ENCODE results near the gene ZNF841.
"Not testable (repeated sequence)": the region's sequence is repeated elsewhere in the genome, so short reads cannot be mapped to it uniquely, and the experiment has no call there.

The ZNF841 gene

DNA sequence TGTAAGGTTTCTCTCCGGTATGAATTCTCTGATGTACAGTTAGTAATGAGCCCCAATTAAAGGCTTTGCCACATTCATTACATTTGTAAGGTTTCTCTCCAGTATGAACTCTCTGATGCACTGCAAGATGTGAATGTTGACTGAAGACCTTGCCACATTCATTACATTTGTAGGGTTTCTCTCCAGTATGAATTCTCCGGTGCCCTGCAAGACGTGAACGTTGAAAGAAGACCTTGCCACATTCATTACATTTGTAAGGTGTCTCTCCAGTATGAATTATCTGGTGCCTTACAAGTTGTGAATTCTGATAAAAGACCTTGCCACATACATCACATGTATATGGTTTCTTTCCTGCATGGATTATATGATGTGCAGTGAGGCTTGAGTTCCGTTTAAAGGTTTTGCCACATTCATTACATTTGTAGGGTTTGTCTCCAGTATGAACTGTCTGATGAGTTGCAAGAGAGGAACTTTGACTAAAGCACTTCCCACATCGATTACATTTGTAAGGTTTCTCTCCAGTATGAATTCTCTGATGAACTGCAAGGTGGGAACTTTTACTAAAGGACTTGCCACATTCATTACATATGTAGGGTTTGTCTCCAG lies 29.2 kb downstream of the ZNF841 start:
- DNase-seq (ENCODE audit: low spot score), result no peak

- DNase-seq (ENCODE audit: low spot score), result no peak
Observed at GRCh38 chr19:52065399-52065798, 30.2 kb downstream of the ZNF841 start.

DNA sequence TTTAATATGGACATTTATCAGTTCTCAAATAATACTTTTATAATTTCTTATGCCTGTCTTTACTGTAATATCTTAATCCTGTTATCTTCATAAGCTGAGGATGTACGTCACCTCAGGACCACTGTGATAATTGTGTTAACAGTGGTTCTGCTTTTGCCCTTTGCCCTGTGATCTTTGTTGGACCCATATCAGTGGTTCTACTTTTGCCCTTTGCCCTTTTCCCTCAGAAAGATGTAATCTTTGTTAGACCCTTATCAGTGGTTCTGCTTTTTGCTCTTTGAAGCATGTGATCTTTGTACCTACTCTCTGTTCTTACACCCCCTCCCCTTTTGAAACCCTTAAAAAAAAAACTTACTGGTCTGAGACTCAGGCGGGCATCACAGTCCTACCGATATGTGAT lies 39.1 kb downstream of the ZNF841 start:
- DNase-seq (ENCODE audit: low spot score), result not testable (repeated sequence)

DNA sequence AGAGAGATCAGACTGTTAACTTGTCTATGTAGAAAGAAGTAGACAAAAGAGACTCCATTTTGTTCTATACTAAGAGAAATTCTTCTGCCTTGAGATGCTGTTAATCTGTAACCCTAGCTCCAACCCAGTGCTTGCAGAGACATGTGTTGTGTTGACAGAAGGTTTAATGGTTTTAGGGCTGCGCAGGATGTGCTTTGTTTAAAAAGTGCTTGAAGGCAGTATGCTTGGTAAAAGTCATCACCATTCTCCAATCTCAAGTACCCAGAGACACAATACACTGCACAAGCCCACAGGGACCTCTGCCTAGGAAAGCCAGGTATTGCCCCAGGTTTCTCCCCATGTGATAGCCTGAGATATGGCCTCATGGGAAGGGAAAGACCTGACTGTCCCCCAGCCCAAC lies 43.8 kb downstream of the ZNF841 start:
- DNase-seq (ENCODE audit: low spot score), result not testable (repeated sequence)

DNA sequence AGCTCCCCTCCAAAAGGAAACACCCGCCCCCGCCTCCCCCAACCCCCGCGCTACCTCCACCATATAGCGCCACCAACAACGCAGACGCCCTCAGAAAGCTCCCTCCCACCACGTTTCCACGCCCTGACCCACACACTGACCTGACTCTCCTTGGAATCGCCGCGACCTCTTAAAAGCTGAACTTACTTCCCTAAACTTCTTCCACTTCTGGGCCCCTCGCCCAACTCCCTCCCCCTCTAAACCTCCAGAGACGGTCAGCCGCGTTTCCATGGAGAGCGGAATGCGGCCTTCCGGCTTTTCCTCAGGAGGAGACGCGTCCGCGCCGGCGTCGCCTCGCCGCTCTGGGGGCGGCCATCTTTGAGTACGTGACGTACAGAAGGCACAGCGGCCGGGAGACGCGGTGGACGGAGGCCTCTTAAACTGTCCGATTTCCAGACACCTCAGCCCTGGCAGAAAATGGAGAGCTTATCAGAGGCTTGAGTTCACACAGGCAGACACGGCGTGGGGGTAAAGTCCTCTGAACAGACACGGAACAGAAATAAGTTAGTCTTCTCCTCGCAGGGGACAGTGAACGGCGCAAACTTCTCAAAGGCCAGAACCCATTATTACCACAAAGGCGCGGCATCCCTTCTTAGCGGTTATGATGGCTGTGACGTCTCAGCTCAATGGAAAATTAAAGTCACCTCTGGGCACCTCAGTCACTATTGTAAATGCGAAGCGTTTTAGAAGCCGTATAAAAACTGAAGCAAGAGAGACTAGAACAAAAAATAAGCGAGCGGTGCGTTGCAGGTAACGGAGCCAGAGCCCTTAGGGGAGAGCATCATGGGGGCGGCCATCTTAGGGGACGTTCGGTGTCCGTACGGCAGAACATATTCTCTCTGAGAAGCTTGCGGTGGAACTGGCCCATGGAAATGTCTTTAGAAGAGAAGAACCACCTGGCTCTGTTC lies 46.7 kb downstream of the ZNF841 start, which contains the start of gene ZNF432:
Gene ZNF432 (minus strand): TSS at position 284 of the 947 bp plus-strand sequence. CDS start 1,970 bp downstream, outside the sequence.
- peak; percentile 86 for DNase-seq (ENCODE audit: low spot score)

GRCh38 chr19:52039169-52039568 lies 56.4 kb downstream of the ZNF841 start:
- DNase-seq (ENCODE audit: low spot score), result no peak

DNA sequence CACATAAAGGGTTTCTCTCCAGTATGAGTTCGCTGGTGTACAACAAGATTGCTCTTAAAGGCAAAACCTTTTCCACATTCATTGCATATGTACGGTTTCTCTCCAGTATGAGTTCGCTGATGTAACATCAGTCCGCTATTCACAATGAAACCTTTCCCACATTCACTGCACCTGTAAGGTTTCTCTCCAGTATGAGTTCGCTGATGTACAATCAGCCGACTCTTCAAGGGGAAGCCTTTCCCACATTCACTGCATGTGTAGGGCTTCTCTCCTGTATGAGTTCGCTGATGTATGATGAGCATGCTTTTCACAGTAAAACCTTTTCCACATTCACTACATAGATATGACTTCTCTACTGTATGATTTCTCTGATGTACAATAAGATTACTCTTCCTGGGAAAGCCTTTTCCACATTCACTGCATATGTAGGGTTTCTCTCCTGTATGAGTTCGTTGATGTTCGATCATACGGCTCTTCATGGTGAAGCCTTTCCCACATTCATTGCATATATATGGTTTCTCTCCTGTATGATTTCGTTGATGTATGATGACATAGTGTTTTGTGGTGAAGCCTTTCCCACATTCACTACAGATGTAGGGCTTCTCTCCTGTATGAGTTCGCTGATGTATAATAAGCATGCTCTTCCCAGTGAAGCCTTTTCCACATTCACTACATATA lies 61.4 kb downstream of the ZNF841 start:
- DNase-seq (ENCODE audit: low spot score), result no peak

DNA sequence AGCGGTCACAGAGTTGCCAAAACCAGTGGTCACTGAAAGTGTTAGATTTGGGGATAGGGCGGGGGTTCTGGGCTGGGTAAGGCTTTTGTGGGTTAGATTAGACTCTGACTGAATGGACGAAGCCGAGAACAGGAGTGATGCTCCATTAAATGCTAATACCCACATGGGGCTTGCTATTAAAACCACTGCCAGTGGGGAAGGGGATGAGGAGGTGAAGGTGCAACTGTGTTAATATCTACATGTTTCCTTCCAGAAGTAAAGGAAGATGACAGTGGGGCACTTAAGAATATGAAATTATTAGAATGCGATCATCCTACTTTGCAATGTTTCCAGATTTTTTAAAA lies 66.8 kb downstream of the ZNF841 start:
- no peak for DNase-seq (ENCODE audit: low spot score)

GRCh38 chr19:52028027-52028779 lies 67.4 kb downstream of the ZNF841 start, which contains the start of gene ZNF614:
ZNF614 (minus strand) TSS chr19:52028379; CDS start chr19:52025745, 2,634 bp downstream.
- DNase-seq (ENCODE audit: low spot score), result peak; percentile 88

GRCh38 chr19:52026255-52026990 lies 69.1 kb downstream of the ZNF841 start:
- DNase-seq (ENCODE audit: low spot score), result not testable (repeated sequence)

DNA sequence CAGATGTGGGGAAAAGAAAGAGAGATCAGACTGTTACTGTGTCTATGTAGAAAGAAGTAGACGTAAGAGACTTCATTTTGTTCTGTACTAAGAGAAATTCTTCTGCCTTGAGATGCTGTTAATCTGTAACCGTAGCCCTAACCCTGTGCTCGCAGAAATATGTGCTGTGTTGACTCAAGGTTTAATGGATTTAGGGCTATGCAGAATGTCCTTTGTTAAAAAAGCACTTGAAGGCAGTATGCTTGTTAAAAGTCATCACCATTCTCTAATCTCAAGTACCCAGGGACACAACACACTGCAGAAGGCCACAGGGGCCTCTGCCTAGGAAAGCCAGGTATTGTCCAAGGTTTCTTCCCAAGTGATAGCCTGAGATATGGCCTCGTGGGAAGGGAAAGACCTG lies 71.1 kb downstream of the ZNF841 start:
- DNase-seq (ENCODE audit: low spot score), result not testable (repeated sequence)

DNA sequence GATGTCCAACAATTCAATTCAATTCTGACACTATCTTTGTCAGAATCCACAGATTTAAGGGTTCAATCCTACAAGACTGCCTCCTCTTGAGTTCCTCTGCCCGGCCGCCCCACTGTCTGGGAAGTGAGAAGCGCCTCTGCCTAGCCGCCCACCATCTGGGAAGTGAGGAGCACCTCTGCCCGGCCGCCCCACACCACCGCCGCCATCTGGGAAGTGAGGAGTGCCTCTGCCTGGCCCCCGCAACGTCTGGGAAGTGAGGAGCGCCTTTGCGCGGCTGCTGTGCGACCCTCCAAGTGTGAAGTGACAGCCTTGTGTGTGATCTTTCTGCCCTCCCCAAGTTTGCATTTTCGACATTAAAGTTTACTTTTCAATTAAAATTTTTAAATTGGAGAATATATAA lies 73.4 kb downstream of the ZNF841 start:
- DNase-seq (ENCODE audit: low spot score), result no peak

- DNase-seq (ENCODE audit: low spot score), result no peak
Observed at GRCh38 chr19:52020506-52020905, 75.1 kb downstream of the ZNF841 start.
